GM18873 (cell line): ENCODE results near the gene DTWD2.
"Not testable (repeated sequence)": the region's sequence is repeated elsewhere in the genome, so short reads cannot be mapped to it uniquely, and the experiment has no call there.

ENCODE experiments used
- ATAC-seq: cut with Tn5 transposase; IDR thresholded peaks from one replicate; pipeline ENCODE4 v1.9.1; 2021; ENCODE audit warnings: mild to moderate bottlenecking, moderate library complexity, moderate number of reproducible peaks; ENCODE audit not compliant: unreplicated experiment, low FRiP score

The DTWD2 gene

DNA sequence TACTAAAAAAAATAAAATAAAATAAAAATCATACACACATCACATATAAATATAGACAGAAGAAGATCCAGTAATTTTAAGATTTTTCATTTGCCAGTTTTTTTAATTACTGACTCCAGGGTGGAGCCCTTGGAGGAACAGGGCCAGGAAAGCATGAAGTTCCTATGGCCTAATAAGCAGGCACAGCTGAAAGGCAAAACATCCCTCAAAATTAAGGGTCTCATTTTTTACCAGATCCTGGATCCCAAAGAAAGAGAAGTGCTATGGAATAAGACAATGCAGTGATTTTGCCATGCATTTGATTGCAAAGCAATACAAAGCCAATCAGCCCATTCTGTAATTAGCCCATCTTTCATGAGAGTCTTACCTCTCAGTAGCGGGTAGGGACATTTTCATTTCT lies 11.3 kb upstream of the DTWD2 start:
- no peak for ATAC-seq

DNA sequence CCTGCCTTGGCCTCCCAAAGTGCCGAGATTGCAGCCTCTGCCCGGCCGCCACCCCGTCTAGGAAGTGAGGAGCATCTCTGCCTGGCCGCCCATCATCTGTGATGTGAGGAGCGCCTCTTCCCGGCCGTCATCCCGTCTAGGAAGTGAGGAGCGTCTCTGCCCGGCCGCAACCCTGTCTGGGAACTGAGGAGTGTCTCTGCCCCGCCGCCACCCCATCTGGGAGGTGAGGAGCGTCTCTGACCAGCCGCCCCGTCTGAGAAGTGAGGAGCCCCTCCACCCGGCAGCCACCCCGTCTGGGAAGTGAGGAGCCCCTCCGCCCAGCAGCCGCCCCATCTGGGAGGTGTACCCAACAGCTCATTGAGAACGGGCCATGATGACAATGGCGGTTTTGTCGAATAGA lies 10.5 kb upstream of the DTWD2 start:
- ATAC-seq = not testable (repeated sequence)

DNA sequence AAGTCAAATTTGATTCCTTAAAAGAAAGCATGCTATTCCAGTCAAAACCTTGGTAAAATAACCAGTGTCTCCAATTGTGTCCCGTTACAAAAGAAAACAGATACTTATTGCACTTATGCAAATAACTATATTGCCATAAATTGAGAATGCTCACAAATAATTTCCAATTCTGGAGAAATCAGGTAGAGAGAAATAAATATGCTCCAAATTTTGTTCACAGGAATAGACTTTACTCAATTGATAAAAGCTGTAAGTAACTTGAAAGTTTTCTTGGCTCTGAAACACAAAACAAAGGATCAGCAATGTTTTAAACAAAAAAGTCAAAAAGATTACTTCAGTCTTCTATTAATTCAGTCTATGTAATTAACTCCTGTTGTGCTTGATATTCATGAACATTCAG lies 7.8 kb upstream of the DTWD2 start:
- no peak for ATAC-seq

DNA sequence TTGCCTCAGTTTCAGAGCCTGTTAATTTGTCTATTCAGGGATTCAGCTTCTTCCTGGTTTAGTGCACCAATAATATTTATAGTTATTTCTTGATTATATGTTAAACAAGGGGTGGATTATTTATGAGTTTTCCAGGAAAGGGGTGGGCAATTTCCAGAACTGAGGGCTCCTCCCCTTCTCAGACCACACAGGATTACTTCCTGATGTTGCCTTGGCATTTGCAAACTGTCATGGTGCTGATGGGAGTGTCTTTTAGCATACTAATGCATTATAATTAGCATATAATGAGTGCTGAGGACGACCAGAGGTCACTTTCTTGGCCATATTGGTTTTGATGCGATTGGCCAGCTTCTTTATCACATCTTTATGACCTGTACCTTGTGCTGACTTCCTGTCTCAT lies 6.2 kb upstream of the DTWD2 start:
- ATAC-seq = no peak

DNA sequence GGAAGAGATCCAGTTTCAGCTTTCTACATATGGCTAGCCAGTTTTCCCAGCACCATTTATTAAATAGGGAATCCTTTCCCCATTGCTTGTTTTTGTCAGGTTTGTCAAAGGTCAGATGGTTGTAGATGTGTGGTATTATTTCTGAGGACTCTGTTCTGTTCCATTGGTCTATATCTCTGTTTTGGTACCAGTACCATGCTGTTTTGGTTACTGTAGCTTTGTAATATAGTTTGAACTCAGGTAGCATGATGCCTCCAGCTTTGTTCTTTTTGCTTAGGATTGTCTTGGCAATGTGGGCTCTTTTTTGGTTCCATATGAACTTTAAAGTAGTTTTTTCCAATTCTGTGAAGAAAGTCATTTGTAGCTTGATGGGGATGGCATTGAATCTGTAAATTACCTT lies 4.8 kb upstream of the DTWD2 start:
- ATAC-seq = not testable (repeated sequence)

DNA sequence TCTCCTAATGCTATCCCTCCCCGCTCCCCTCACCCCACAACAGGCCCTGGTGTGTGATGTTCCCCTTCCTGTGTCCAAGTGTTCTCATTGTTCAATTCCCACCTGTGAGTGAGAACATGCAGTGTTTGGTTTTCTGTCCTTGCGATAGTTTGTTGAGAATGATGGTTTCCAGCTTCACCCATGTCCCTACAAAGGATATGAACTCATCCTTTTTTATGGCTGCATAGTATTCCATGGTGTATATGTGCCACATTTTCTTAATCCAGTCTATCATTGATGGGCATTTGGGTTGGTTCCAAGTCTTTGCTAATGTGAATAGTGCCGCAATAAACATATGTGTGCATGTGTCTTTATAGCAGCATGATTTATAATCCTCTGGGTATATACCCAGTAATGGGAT lies 3.7 kb upstream of the DTWD2 start:
- not testable (repeated sequence) for ATAC-seq

DNA sequence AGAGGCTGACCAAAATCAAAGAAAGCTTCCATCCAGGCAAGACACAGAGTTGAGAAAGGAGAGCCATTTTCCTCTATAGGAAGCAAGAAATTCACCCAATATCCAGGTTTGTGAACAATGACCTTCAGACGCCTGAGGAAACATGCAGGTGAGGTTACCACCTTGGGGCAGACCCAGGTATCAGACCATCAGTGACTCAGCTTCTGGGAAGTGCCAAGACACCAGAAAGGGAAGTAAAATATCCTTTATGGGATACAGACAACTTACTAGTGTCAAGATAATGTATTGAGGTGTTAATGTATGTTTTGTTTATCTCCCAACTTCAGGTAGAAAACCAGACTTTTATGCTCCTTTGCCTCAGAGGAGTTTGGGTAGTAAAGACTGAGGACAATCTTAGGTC lies 2.2 kb upstream of the DTWD2 start:
- no peak for ATAC-seq

DNA sequence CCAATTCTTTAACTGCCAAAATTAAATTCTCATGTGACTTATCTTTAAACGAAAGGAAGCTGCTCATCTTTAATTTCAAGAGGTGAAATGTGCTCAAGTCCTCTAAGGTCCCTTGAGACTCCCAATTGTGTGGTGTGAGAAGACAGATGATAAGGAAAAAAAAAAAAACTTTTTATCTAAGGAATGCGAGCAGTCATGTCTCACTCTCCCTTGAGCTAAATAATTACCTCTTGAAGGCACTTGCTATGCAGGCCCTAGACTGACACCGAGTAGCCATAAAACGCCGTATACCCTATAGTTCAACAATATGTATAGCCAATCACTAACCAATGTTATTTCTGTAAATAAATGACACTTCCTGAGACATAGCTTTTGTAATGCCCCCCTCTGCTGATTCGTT lies 1.5 kb upstream of the DTWD2 start:
- no peak for ATAC-seq

DNA sequence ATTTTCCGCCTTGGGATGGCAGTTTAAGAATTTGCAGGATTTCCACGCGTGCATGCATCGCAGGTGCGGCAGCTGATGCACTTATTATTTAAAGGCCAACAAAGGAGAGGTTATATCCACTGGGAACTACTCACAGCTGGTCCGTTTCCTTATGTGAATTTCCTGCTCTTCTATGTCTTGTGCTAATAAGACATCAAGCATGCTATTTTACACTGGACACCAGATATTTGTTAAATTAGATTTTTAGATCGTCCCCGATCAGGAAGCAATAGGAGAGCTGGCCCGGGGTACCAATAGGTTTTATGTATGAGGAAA lies 476 bp upstream of the DTWD2 start:
- no peak for ATAC-seq

DNA sequence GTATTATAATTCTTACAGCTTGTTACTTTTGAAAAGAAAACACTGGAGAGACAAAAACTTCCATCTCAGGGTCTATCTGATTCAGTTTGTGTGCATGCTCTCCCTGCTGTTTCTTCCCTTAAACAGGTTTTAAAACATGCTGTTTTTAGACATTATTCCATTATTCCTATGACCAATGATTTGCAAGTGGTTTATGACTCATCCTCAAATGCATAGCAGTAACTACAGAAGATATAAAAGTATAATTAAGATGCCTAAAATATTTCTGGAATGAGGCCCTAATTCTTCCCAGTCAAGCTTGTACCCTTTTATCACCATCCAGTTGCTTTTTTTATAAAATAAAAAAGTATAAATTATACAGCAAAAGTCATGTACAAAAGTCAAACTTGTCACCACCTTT lies 3.7 kb downstream of the DTWD2 start:
- ATAC-seq = no peak

DNA sequence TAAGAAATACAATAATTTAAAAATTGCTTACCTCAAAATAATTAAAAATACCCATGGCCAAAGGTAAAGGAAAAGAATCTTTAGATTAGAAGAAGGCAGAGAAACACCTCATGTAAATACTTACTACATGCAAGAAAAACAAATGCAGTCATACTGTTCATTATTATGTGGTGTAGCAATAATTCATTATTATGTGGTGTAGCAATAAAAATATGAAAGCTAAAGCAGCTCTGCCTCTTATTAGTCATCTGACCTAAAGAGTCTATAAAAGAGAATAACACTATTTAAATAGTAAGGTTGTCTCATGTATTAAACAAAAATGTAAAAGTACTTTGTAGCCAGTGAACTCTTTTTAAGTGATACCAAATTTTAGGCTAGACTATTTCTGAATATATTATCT lies 6.6 kb downstream of the DTWD2 start:
- ATAC-seq = no peak

DNA sequence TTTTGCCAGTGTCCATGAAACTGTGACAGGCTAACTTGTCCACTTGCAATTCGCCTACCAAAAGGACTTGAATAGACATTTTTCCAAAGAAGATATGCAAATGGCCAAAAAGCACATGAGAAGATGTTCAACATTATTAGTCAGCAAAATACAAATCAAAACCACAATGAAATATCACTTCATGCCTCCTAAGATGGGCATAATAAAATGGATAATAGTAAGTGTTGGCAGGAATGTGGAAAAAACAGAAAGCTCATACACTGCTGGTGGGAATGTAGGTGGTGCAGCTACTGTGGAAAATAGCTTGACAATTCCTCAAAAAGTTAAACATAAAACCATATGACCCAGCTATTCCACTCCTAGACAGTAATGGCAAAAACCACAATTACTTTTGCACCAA lies 7.9 kb downstream of the DTWD2 start:
- no peak for ATAC-seq

DNA sequence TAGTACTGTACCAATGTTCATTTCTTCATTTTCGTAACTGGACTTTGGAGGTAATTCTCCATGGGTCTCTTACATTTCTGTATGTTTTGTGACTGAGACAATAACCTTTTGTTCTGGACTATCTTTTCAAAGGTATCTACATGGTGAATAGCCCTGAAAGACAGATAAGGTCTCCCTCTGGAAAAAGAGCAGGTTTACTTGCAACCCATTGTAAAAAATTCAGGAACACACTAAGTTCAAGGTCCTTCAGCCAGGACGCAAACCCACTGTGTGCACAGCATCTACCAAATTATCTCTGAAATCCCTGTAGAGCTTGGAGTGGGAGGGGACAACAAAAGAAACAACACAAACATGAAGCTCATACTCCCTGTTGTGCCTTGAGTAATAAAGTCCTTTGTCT lies 8.3 kb downstream of the DTWD2 start:
- ATAC-seq = no peak

DNA sequence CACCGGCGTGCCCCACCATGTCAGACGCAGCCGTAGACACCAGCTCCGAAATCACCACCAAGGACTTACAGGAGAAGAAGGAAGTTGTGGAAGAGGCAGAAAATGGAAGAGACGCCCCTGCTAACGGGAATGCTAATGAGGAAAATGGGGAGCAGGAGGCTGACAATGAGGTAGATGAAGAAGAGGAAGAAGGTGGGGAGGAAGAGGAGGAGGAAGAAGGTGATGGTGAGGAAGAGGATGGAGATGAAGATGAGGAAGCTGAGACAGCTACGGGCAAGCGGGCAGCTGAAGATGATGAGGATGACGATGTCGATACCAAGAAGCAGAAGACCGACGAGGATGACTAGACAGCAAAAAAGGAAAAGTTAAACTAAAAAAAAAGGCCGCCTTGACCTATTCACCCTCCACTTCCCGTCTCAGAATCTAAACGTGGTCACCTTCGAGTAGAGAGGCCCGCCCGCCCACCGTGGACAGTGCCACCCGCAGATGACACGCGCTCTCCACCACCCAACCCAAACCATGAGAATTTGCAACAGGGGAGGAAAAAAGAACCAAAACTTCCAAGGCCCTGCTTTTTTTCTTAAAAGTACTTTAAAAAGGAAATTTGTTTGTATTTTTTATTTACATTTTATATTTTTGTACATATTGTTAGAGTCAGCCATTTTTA lies 14.4 kb downstream of the DTWD2 start:
- ATAC-seq = not testable (repeated sequence)

DNA sequence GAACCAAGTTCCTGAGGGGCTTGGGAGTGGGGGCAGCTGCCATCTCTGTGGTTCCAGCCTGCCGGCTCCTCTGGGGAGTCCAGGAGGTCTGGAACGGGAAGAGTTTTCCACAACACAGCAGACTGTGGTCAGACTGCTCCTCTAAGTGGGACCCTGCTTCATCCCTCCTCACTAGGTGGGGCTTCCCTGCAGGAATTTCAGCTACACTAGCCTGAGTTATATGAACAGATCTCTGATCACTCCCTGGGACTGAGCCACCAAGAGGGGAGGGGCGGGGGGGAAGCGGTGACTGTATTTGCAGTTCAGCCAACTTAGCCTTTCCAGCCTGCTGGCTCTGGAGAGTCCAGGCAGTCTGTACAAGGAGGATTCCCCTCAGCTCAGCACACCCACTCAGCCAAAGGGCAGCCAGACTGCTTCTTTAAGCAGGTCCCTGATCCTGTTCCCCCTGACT lies 19.4 kb downstream of the DTWD2 start:
- no peak for ATAC-seq

DNA sequence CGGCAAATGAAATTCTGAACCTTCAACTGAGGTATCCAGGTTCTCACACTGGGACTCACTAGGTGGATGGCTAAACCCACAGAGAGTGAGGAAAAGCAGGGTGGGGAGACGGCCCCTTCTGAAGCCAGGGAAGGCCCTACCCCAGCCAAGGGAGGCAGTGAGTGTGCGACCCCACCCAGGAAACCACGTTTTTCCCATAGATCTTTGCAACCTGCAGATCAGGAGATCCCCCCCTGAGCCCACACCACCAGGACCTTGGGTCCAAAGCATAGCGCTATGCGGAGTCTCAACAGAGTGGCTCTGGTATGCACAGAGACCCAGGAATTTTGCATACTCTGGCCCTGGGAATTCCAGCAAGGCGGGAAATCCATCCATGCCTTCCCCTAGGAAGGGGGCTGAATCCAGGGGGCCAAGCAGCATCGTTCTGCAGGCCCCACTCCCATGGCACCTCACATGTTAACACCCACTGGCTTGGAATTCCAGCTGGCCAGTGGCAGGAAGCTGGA lies 19.9 kb downstream of the DTWD2 start:
- ATAC-seq = no peak

DNA sequence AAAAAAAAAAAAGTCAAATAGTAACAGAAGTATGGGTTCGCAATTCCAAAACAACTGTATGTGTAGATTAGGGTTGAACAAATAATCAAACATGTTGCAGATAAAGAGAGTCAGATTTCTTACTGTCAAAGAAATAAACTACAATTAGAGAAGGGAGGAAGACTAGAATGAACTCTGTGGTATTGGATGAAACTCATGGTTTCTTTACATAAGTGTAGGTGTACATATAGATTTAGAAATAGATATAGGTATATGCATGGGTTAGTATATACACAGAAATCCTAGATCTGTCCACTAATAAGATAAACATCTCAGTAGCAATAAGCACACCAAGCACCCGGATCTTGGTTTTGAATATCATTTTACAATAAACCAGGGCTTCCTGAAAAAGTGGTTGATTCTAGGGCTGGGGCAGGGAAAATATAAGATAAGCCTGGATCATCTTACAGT lies 21.3 kb downstream of the DTWD2 start:
- no peak for ATAC-seq

DNA sequence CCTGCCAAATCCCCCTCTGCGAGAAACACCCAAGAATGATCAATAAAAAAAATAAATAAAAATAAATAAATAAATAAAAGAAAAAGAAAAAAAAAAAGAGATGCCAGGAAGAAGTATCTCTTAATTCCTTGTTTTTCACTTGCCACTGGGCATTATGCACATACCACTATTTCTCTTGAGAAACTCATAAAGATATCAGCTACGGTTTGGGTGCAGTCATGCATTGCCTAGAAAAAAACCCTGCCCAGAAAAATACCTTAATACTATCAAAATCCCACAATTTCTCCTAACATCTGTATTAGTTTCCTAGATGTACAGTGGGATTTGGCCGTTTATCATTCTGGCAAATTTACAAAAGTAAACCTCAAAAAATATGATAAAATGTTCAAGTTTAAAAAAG lies 22.5 kb downstream of the DTWD2 start:
- ATAC-seq = no peak

DNA sequence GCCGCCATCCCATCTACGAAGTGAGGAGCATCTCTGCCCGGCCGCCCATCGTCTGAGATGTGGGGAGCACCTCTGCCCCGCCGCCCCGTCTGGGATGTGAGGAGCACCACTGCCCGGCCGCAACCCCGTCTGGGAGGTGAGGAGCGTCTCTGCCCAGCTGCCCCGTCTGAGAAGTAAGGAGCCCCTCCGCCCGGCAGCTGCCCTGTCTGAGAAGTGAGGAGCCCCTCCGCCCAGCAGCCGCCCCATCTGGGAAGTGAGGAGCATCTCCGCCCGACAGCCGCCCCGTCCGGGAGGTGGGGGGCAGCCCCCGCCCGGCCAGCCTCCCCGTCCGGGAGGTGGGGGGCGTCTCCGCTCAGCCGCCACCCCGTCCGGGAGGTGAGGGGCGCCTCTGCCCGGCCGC lies 23.4 kb downstream of the DTWD2 start:
- ATAC-seq = not testable (repeated sequence)

DNA sequence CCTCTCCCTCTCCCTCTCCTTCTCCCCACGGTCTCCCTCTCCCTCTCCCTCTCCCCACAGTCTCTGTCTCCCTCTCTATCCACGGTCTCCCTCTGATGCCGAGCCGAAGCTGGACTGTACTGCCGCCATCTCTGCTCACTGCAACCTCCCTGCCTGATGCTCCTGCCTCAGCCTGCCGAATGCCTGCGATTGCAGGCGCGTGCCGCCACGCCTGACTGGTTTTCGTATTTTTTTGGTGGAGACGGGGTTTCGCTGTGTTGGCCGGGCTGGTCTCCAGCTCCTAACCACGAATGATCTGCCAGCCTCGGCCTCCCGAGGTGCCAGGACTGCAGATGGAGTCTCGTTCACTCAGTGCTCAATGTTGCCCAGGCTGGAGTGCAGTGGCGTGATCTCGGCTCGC lies 24.0 kb downstream of the DTWD2 start:
- ATAC-seq = not testable (repeated sequence)

DNA sequence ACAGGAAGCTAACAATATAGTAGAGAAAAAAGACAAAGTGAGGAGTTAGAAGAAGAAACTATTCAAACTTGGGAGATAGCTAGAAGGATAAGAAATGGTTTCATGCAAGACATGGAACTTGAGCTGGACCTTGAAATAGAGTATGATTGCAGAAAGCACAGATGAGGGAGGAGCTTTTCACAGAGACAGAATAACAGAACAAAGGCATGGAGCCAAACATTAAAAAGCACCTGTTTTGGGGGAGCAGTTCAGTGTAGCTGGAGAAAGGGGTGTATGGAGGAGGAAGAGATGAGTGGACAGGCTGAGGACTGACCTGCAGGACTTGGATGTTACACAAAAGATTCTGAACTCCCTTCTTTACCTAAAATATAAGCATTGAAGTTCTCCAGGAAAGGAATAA lies 25.2 kb downstream of the DTWD2 start:
- no peak for ATAC-seq

DNA sequence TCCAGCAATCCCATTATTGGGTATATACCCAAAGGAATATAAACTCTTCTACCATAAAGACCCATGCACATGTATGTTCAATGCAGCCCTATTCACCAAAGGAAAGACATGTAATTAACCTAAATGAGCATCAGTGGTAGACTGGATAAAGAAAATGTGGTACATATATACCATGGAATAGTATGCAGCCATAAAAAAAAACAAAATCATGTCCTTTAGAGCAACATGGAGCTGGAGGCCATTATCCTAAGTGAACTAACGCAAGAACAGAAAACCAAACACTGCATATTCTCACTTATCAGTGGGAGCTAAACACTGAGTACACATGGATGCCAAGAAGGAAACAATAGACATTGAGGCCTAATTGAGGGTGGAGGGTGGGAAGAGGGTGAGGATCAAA lies 27.8 kb downstream of the DTWD2 start:
- no peak for ATAC-seq

DNA sequence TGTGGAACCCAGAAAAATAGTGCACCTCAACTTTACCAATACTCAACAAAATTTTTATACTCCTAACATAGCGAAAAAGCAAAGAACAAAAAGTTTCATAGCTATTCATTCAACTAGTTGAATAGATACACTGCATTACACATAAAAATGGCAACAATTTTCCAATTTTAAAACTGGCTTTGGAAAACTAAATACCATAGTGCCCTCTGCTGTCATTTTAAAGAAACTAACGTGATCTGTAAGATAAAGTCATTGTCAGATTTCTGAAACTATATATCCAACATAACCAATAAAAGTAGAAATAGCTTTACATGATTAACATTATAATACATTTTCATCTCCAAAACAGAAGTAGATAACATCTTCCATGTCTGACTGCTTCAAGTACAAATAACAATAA lies 31.6 kb downstream of the DTWD2 start:
- ATAC-seq = no peak
